Osteoblast (primary cell): Measurements from ENCODE around the gene CRIM1. TPM values are rescaled to one million over a fixed set of nuclear protein-coding genes. Genes with fewer than 3 reads are reported as not detected.

Experiments
- DNase-seq: peaks from one replicate; pipeline ENCODE4 v3.0.0; 2011; ENCODE audit warnings: low spot score, mixed read lengths; ENCODE audit not compliant: insufficient read length; ENCODE audit errors: missing footprints
- H2AFZ ChIP-seq: 2 replicates; pipeline ENCODE4 v1.6.0; 2011; ENCODE audit warnings: mild to moderate bottlenecking, low read length
- H3K27ac ChIP-seq: 2 replicates; pipeline ENCODE4 v1.5.1; 2011; ENCODE audit warnings: mild to moderate bottlenecking, low read depth, low read length, moderate library complexity
- H3K27me3 ChIP-seq: 2 replicates; pipeline ENCODE4 v1.6.0; 2012; ENCODE audit warnings: mild to moderate bottlenecking, control low read depth, inconsistent platforms, low read length, moderate library complexity; ENCODE audit not compliant: insufficient read depth
- H3K36me3 ChIP-seq: 2 replicates; pipeline ENCODE4 v1.5.1; 2011; ENCODE audit warnings: mild to moderate bottlenecking, low read length, control low read depth, moderate library complexity; ENCODE audit not compliant: insufficient read depth
- H3K4me1 ChIP-seq: 2 replicates; pipeline ENCODE4 v1.5.1; 2011; ENCODE audit warnings: mild to moderate bottlenecking, low read length, control low read depth, moderate library complexity; ENCODE audit not compliant: insufficient read depth
- H3K4me2 ChIP-seq: 2 replicates; pipeline ENCODE4 v1.6.0; 2011; ENCODE audit warnings: mild to moderate bottlenecking, low read length; ENCODE audit not compliant: insufficient read depth
- H3K4me3 ChIP-seq: fragments of 200-600 bp; sonication (generic); 3 replicates; pipeline ENCODE4 v1.5.1; 2012; ENCODE audit warnings: mild to moderate bottlenecking, low read length, inconsistent platforms; ENCODE audit not compliant: insufficient read depth
- H3K79me2 ChIP-seq: 2 replicates; pipeline ENCODE4 v1.6.0; 2012; ENCODE audit warnings: mild to moderate bottlenecking, low read length, control low read depth, inconsistent platforms; ENCODE audit not compliant: insufficient read depth
- H3K9me3 ChIP-seq: 2 replicates; pipeline ENCODE4 v1.5.1; 2011; ENCODE audit warnings: low read depth, low read length, control low read depth
- H4K20me1 ChIP-seq: 2 replicates; pipeline ENCODE4 v1.6.0; 2012; ENCODE audit warnings: mild to moderate bottlenecking, low read length, control low read depth; ENCODE audit not compliant: insufficient read depth
- total RNA-seq: library from RNA; depleted of rRNA; stranded (reverse); fragments of >200 nt; gene quantifications from 2 replicates; pipeline ENCODE4 v1.2.3, GENCODE V29; 2012
- TF ChIP-seq, protein P1 (sequence below): IDR thresholded peaks from 2 replicates; pipeline ENCODE4 v1.5.1; 2011; ENCODE audit warnings: mild to moderate bottlenecking, low read depth, low read length, moderate library complexity; ENCODE audit errors: extremely low read depth

The CRIM1 gene
- total RNA-seq, 1 donor, result 362 TPM

DNA sequence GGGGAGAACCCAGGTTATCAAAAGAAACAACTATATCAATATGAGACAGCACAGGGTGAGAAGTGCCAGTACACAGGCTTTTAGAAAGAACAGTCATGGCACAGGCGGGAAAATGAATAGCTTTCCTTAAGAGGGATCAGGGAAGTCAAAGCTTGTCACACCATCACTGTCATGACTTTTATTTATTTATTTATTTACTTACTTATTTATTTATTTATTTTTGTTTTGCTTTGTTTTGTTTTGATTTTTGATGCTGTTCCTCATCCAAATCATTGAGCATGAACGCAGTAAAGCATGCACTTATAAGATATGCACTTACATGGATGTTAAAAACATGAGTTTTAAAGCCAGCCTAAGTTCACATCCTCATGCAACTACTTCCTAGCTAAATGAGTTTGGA is 19.3 kb upstream of the CRIM1 start:
- TF ChIP-seq, protein P1, sequence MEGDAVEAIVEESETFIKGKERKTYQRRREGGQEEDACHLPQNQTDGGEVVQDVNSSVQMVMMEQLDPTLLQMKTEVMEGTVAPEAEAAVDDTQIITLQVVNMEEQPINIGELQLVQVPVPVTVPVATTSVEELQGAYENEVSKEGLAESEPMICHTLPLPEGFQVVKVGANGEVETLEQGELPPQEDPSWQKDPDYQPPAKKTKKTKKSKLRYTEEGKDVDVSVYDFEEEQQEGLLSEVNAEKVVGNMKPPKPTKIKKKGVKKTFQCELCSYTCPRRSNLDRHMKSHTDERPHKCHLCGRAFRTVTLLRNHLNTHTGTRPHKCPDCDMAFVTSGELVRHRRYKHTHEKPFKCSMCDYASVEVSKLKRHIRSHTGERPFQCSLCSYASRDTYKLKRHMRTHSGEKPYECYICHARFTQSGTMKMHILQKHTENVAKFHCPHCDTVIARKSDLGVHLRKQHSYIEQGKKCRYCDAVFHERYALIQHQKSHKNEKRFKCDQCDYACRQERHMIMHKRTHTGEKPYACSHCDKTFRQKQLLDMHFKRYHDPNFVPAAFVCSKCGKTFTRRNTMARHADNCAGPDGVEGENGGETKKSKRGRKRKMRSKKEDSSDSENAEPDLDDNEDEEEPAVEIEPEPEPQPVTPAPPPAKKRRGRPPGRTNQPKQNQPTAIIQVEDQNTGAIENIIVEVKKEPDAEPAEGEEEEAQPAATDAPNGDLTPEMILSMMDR, result no peak
- H3K27me3 ChIP-seq, result no peaks in the 10 kb centered on the region
- H3K4me2 ChIP-seq, result no peak overlapping the region
- no peaks in the 10 kb centered on the region for H4K20me1 ChIP-seq
- H3K9me3 ChIP-seq, result no peaks in the 10 kb centered on the region
- H3K27ac ChIP-seq, result no peak overlapping the region
- H3K36me3 ChIP-seq, result no peaks in the 10 kb centered on the region
- no peaks in the 10 kb centered on the region for H3K79me2 ChIP-seq
- H3K4me3 ChIP-seq, result no peak overlapping the region
- H3K4me1 ChIP-seq, result peaks cover 29% of the 10 kb centered on the region
- no peak overlapping the region for H2AFZ ChIP-seq
- no peak for DNase-seq

DNA sequence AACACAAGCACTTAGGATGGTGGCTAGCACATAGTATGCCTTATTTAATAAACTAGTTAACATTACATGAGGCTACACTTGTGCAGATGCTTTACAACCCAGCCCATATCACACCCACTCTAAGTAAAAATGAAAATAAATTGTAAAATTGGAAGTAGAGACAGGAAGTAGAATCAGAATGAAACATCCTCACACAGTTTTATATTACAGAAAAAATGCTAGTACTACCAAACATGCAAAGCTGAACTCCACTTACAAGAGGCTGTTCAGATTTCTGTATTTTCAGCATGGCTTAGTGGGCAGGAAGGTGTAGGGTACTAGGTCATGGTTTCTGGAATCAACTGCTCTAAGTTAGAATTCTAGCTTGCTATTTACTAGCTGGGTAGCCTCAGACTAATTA is 18.2 kb upstream of the CRIM1 start:
- no peaks in the 10 kb centered on the region for H3K36me3 ChIP-seq
- H3K4me3 ChIP-seq, result no peak overlapping the region
- H2AFZ ChIP-seq, result peak overlapping the region; percentile 55
- H3K79me2 ChIP-seq, result no peaks in the 10 kb centered on the region
- no peaks in the 10 kb centered on the region for H3K9me3 ChIP-seq
- TF ChIP-seq, protein P1, result no peak
- no peak overlapping the region for H3K27ac ChIP-seq
- no peak for DNase-seq
- H3K27me3 ChIP-seq, result no peaks in the 10 kb centered on the region
- peaks cover 29% of the 10 kb centered on the region for H3K4me1 ChIP-seq
- no peaks in the 10 kb centered on the region for H4K20me1 ChIP-seq
- H3K4me2 ChIP-seq, result no peak overlapping the region

DNA sequence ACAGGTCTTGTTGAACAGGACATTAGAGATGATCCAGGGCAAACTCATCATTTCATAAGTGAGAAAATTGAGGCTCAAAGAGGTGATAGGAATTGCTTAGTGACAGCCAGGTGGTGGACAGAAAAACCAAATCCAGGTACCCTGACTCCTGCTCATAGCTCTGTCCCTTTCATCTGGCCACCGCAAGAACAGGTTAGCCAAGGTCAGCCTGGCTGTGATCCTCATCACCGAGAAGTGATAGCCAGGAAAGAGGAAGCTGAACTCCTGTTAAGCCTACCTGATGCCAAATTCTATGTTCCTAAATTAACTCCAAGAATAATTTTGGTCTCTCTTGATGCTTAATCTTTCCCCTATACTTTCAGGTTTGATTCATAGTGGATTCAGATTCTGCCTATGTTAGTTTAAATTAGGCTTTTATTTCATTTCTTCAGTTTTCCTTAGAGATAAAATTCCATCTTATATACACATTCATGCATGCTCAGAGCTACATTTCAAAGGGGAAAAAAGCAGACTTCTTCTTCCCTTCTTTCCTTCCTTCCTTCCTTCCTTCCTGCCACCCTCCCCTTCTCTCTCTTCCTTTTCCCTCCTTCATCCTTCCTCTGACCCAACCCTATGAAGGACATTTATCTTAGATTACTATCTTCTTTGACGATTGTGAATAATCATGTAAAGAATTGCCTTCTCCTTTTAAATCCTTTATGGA is 17.3 kb upstream of the CRIM1 start:
- Histone ChIP-seq H3K27ac (peak overlapping the region; percentile 80), H3K36me3 (no peaks in the 10 kb centered on the region), H3K4me1 (peaks cover 29% of the 10 kb centered on the region), H3K79me2 (no peaks in the 10 kb centered on the region), H3K4me3 (no peak overlapping the region), H4K20me1 (no peaks in the 10 kb centered on the region), H2AFZ (peak overlapping the region; percentile 14), H3K9me3 (no peaks in the 10 kb centered on the region), H3K4me2 (peak overlapping the region; percentile 29), H3K27me3 (no peaks in the 10 kb centered on the region)
- DNase-seq, result no peak
- TF ChIP-seq, protein P1, result no peak

DNA sequence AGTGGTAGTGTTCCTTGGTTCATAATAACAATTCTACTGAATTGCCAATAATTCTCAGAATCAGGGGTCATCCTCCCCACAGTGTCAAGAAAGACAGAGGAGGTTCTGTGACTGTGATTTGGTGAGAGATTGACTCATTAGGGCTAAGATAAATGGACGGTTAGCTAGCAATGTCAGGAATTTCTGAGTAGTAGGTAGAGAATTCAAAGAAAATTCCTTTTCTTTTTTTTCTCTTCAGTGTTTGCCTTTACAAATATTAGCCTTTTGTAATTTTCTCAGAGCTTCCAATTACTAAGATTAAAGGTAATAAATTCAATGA is 16.8 kb upstream of the CRIM1 start:
- H3K9me3 ChIP-seq, result no peaks in the 10 kb centered on the region
- peak overlapping the region; percentile 80 for H3K27ac ChIP-seq
- peaks cover 29% of the 10 kb centered on the region for H3K4me1 ChIP-seq
- H3K4me3 ChIP-seq, result no peak overlapping the region
- DNase-seq, result no peak
- peak overlapping the region; percentile 29 for H3K4me2 ChIP-seq
- TF ChIP-seq, protein P1, result no peak
- no peak overlapping the region for H2AFZ ChIP-seq
- H3K79me2 ChIP-seq, result no peaks in the 10 kb centered on the region
- no peaks in the 10 kb centered on the region for H3K36me3 ChIP-seq
- no peaks in the 10 kb centered on the region for H4K20me1 ChIP-seq
- no peaks in the 10 kb centered on the region for H3K27me3 ChIP-seq
